Measurements from ENCODE around the gene SAMD14. TPM values are rescaled to one million over a fixed set of nuclear protein-coding genes. Genes with fewer than 3 reads are reported as not detected.
A peak's percentile ranks its signal among the peaks of the same experiment; 100 is the strongest.

The SAMD14 gene
- total and polyA plus RNA-seq, 10 of the 15 experiments (the other 5 are each of a cell fraction or from before 2014, with no cell fraction given): 0.06 to 1.7 (median 0.25) TPM; not detected in 3

DNA sequence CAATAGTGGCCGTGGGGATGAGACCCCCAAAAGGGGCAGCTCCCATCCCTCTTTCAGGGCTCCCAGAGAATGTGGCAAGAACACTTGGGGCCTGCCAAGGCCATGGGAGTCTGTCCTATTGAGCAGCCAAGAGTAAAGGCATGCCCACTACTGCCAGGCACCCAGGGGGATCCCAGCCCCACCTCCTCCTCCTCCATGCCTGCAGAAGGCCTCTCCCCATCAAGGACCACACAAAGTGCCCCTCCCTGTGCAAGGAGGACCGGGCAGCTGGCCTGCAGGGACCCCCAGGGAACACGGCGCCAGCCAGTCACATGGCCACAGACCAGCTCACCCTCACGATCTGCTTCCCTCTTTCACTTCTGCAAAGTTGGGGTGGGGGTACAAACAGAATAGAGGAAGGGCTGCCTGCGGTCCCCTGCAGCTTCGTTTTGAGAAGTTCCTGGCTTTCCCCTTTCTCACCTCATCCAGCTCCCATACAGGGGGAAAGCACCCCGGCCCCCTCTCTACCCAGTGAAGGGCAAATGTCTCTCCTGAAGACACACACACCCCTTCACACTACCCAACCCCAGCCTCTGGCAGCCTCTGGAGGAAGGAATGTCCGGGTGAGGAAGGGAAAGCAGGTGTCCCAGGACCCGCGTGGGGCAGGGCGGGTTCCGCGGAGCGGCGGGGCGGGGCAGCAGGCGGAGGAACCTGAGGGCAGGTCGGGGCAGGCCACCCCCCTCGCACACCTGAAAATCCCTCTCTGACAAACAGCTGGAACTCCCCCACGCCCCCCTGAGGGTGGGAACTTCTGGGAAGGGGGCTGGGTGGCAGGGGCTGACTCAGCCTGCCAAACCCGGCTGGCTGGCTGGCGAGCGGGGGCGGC lies 18.5 kb upstream of the SAMD14 start (continued):
- TF ChIP-seq FOXK2 (IDR thresholded peaks at IDR 0.05) (no peak), MYC (IDR thresholded peaks at IDR 0.05; ENCODE audit: insufficient read depth, insufficient read length, insufficient replicate concordance, low read length, severe bottlenecking) (no peak), ZNF592 (IDR thresholded peaks at IDR 0.05) (peak; percentile 28; the same call in 1 of the 2 replicates), POLR2AphosphoS5 (IDR thresholded peaks at IDR 0.05; ENCODE audit: low read length) (peak; percentile 73), PAX8 (IDR thresholded peaks at IDR 0.05) (no peak), ZZZ3 (IDR thresholded peaks at IDR 0.05; ENCODE audit: control insufficient read depth, insufficient read length, low read depth) (no peak), TBL1XR1 (IDR thresholded peaks at IDR 0.05; ENCODE audit: low read depth, low read length) (peak; percentile 66; the same call in 1 of the 2 replicates), YBX1 (IDR thresholded peaks at IDR 0.05) (no peak), RAD21 (IDR thresholded peaks at IDR 0.05; ENCODE audit: insufficient read depth, low read depth, low read length) (no peak), TAF1 (IDR thresholded peaks at IDR 0.05; ENCODE audit: borderline replicate concordance, low read depth, low read length) (peak; percentile 44; the same call in 1 of the 2 replicates), ETV6 (conservative IDR thresholded peaks at IDR 0.05 in 1 of 2, IDR thresholded peaks at IDR 0.05 in 1 of 2; ENCODE audit: borderline replicate concordance in 1 of 2, low read depth in 1 of 2) (peak in 1 of 2 experiments; percentile 60; a peak in 2 of 4 replicates), YY1 (IDR thresholded peaks at IDR 0.05; ENCODE audit: low read depth, low read length) (peak; percentile 57; the same call in 1 of the 2 replicates), BCL11A (IDR thresholded peaks at IDR 0.05; ENCODE audit: low read depth, low read length) (peak; percentile 92), ELK1 (IDR thresholded peaks at IDR 0.05; ENCODE audit: low read depth, low read length) (no peak), IKZF2 (IDR thresholded peaks at IDR 0.05) (peak; percentile 99), STAT1 (conservative IDR thresholded peaks at IDR 0.05) (no peak), STAT3 (IDR thresholded peaks at IDR 0.05; ENCODE audit: low read depth, low read length) (no peak)
- TF ChIP-seq, protein P1, sequence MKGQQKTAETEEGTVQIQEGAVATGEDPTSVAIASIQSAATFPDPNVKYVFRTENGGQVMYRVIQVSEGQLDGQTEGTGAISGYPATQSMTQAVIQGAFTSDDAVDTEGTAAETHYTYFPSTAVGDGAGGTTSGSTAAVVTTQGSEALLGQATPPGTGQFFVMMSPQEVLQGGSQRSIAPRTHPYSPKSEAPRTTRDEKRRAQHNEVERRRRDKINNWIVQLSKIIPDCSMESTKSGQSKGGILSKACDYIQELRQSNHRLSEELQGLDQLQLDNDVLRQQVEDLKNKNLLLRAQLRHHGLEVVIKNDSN (IDR thresholded peaks at IDR 0.05; ENCODE audit: borderline replicate concordance, extremely low read length, insufficient read depth, low read depth, low read length): peak; percentile 82
- TF ChIP-seq, protein P2, sequence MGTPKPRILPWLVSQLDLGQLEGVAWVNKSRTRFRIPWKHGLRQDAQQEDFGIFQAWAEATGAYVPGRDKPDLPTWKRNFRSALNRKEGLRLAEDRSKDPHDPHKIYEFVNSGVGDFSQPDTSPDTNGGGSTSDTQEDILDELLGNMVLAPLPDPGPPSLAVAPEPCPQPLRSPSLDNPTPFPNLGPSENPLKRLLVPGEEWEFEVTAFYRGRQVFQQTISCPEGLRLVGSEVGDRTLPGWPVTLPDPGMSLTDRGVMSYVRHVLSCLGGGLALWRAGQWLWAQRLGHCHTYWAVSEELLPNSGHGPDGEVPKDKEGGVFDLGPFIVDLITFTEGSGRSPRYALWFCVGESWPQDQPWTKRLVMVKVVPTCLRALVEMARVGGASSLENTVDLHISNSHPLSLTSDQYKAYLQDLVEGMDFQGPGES (IDR thresholded peaks at IDR 0.05): no peak

Measured in GM12878 (cell line).